ENCODE results near the gene CFAP74.

Gene CFAP74

DNA sequence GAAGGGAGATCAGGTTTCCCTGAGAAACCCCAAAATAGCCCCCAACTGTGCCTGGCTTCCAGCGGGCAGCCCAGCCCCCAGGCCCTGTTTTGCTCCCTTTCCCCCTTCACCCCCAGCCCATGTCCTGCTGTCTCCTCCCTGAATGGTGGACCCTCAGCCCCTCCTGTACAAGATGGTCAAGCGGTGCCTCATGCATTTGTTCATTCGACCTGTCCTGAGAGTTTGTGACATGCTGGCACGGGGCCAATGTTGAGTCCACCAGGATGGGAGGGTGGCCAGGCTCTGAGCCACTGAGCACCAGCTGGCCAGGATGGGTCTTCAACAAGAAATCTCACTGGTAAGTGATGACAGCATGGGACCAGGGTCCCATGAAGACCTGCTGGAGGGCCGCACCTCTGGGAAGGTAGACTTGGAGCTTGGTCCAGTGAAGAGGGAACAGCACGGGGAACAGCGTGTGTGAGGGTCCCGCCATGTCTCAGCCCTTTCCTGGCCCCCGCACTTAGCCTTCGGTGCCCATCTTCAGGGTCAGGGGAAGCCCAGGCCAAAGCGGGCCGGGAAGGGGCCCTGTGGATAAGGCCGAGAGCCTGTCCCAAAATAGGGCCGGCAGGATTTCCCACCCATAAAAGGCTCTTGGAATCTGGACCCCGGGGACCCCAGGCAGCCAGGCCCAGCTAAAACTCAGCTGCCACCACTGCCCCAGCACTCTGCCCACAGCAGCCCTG lies 88.5 kb downstream of the CFAP74 start, which contains the start of gene CALML6:
TSS of gene CALML6 (plus strand) at position 290 of the 722 bp plus-strand sequence. CDS start at position 311, 21 bp downstream.
- DNase-seq (ENCODE audit: low spot score) = no peak

GRCh38 chr1:1914101-1914970 lies 89.2 kb downstream of the CFAP74 start:
- no peak for DNase-seq (ENCODE audit: low spot score)

- DNase-seq (ENCODE audit: low spot score) = no peak
These were observed 92.1 kb downstream of the CFAP74 start for GRCh38 chr1:1911350-1912041.

GRCh38 chr1:1910651-1911331 lies 92.8 kb downstream of the CFAP74 start:
- DNase-seq (ENCODE audit: low spot score) = no peak

- no peak for DNase-seq (ENCODE audit: low spot score)
These were observed 93.5 kb downstream of the CFAP74 start for GRCh38 chr1:1910033-1910465.

DNA sequence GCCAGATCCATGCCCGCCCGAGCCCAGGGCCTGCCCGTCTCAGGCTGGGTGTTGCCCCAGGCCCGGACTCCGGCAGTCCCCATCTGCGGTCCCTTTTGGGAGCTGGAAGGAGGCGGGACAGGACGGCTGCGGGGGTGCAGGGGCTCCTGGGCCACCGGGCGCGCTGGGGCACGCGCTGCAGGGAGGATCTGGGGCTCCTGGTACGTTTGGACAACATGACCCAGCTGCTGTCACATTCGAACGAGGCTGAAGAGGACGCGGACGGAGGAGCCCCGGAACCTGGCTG lies 95.1 kb downstream of the CFAP74 start:
- DNase-seq (ENCODE audit: low spot score) = peak; percentile 41

DNA sequence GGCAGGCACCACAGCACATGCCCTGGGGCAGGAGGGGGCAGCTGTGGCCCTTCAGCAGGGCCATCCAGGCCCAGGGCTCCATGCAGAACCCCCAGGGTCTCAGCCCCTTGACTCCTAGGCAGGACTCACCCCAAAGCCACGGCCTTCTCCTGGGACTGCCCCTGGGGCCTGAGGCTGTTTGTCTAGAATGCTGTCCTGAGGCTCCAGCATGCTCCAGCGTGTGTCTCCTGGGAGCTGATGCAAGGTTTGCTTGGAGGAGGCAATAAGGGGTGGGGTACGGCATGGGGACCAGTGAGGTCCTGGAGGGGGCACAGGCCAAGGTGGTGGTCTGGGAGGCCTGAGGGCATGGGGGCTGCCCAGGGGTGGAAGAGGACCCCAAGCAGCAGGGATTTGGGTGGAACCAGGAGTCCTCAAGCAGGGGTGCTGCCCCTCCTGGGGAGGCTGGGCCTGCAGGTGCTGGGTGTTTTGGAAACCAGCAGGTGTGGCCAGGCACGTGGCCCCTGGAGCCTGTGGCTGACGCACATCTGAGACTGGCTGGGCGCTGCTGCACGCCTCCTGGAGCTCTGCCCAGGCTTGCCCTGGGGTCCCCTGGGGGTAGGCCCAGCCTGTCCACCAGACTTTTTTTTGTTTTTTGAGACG lies 96.4 kb downstream of the CFAP74 start:
- no peak for DNase-seq (ENCODE audit: low spot score)

DNA sequence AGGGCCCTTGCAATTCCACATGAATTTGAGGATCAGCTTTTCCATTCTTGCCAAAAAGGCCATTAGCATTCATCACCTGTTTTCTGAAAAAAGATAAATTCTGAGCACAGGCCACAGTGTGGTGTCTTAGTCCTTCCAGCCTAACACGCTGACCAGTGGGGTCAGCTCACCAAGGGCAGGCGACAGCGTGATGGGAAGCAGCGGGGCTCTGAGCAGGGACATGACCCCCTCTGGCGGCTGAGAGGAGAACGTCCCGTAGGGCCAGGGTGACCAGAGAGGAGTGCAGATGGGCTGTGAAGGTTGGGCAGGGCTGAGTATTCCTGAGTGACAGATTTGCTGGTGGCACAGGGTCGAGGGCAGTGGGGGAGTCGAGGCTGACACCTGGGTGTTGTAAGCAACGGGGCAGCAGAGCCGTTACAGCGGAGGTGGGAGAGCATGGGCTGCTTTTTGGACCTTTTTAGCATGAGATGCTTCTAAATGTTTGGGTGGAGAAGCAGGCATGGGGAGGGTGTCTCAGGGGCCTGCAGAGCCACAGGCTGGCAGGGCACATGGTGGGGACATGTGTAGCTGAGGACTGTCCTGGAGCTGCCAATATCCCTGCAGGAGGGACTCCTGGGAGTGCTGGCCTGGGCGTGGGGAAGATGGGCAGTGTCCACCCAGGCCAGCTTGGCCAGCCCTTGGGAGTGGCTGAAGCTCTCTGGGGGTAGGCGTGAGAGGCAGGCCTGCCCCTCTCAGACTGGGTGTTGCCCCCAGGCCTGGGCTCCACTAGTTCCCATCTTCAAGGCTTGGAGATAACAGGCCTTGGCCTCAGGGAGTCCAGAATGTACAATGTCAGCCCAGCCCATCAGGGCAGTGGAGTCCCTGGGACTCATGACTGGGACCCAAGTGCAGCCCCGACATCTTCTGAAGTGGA lies 97.1 kb downstream of the CFAP74 start:
- DNase-seq (ENCODE audit: low spot score) = peak; percentile 90

- no peak for DNase-seq (ENCODE audit: low spot score)
These were observed 100.4 kb downstream of the CFAP74 start for GRCh38 chr1:1903224-1903623.

DNA sequence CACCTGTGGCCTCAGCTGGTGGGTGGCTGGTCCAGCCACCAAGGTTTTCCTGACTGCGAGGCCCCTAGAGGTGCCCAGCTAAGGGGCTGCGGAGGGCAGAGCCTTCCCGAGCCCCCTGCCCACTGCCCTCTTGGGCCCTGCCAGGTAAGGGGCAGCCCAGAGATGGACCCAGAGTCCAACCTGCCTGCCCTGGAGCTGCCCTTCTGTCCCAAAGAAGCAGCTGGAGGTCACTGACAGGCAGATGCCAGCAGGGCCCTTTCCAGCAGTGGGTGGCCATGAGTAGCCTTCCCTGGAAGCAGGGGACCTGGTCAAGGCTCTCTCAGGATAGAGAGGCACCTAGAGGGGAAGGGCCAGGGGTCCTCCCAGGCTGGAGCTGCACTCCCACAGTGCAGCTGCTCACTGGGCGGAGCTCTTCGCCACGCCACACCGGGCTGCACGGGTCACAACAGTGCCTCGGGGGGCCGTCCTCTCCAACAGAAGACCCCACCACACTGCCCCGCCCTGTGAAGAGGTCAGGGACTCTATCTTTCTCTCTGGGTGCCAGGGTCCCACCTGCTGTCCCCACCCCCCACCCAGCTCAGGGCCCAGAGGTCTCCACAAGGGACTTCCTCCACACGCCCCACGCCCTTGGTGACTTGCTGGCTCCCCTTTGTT lies 101.8 kb downstream of the CFAP74 start:
- no peak for DNase-seq (ENCODE audit: low spot score)

GRCh38 chr1:1900883-1901640 lies 102.5 kb downstream of the CFAP74 start:
- no peak for DNase-seq (ENCODE audit: low spot score)

DNA sequence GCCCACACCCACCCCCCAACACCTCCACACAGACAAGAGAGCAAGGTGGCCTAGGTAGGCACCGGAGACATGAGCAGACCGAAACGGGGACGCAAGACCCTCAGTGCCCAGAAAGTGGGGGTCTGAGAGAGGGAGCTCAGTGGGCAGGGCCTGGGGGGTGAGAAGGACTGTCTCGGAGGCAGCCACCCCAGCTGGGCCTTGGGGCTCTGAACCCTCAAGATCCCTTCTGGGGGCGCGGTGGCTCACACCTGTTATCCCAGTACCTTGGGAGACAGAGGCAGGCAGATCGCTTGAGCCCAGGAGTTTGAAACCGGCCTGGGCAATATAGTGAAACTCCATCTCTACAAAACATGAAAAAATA lies 103.6 kb downstream of the CFAP74 start:
- no peak for DNase-seq (ENCODE audit: low spot score)

- no peak for DNase-seq (ENCODE audit: low spot score)
These were observed 104.2 kb downstream of the CFAP74 start for GRCh38 chr1:1899266-1899966.

GRCh38 chr1:1898246-1898933 lies 105.2 kb downstream of the CFAP74 start:
- DNase-seq (ENCODE audit: low spot score) = no peak

DNA sequence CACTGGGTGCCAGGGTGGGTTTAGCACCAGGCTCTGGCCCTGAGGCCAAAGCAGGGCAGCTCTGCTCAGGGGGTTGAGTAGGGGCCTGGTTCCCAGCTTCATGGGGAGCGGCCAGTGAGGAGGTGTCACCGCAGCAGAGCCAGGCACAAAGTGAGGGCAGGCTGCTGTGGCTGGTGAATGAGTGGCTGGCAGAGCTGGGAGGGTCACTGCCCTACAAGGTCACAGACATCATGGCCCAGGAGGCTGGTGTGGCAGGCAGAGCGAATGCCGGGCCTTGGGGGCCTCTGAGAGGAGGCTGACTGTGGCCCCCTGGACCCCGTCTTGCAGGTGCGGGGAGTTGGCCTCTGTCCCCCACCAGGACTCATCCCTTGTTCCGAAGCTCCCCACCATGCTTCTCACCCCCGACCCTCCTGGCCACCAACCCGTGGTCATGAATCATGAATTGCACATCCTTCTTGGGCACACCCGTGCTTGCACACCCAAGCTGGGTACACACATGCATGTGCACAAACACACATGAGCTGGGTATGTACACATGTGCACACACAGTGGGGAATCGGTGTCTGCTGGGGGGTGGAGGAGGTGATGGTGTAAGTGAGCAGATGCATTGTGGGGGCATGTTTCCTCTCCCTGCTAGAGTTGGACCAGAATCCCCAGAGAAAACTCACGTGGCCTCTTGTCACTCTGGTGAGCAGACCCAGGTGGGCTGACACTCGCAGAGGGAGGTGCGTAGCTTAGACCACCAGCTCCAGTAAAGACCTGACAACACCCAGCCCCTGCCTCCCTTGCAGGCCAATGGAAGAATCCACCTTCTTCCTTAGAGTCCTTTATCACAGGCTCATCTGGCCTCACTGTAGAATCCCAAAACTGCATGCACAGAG lies 107.9 kb downstream of the CFAP74 start:
- DNase-seq (ENCODE audit: low spot score) = no peak

DNA sequence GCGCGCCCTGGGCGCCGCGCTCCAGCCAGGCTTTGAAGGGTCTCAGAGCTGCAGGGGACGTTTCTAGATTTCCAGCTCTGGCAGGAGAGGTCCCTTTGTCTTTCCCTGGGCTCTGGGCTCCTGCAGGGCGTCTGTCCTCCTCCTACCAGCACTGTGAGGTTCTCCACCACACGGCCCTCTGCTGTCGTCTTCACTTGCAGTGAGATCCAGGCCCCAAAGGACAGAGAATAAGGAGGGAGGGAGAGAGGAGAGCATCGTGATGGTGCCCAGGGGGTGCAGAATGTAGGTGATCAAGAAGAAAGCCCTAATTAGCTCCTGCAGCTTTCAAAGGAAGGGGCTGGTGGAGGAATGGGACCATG lies 108.5 kb downstream of the CFAP74 start:
- DNase-seq (ENCODE audit: low spot score) = no peak

GRCh38 chr1:1894354-1895059 lies 109.1 kb downstream of the CFAP74 start:
- DNase-seq (ENCODE audit: low spot score) = peak; percentile 32
